K562 (cell line): ENCODE results near the gene TLNRD1. TPM values are rescaled to one million over a fixed set of nuclear protein-coding genes. Genes with fewer than 3 reads are reported as not detected.

Source experiments
- ARID2 ChIP-seq: fragments of 450-650 bp; IDR thresholded peaks from 2 replicates; pipeline ENCODE4 v1.6.1; 2017; ENCODE audit warnings: antibody characterized with exemption, mild to moderate bottlenecking
- CSDE1 ChIP-seq, 2 experiments: fragments of 450-650 bp; IDR thresholded peaks; 2 replicates each; pipeline ENCODE4 v1.6.1; 2016; ENCODE audit warnings: mild to moderate bottlenecking in 1 of 2
- E2F3 ChIP-seq: fragments of 250-450 bp; sonication (Bioruptor Pico); IDR thresholded peaks from 2 replicates; pipeline ENCODE4 v1.4.0; 2020; ENCODE audit warnings: mild to moderate bottlenecking
- FOSL1 ChIP-seq: fragments of 200-800 bp; sonication (Bioruptor generic); conservative IDR thresholded peaks from 2 replicates; pipeline ENCODE4 v1.6.1; 2016; ENCODE audit warnings: missing genetic modification characterization, missing compliant biosample characterization
- FUS ChIP-seq: fragments of 200-400 bp; formaldehyde crosslinking; optimal IDR thresholded peaks from 2 replicates; pipeline ENCODE3; 2017; ENCODE audit warnings: low read depth, low read length
- HDAC1 ChIP-seq, 2 experiments: fragments of 450-650 bp; IDR thresholded peaks; 2 replicates each; pipeline ENCODE4 v1.6.1; 2016 to 2017; ENCODE audit warnings: inconsistent platforms in 1 of 2, mild to moderate bottlenecking in 1 of 2, moderate library complexity in 1 of 2
- MLLT1 ChIP-seq, 2 experiments: fragments of 450-650 bp; IDR thresholded peaks; 2 replicates each; pipeline ENCODE4 v1.6.1; 2016
- SRSF7 ChIP-seq: fragments of 200-400 bp; formaldehyde crosslinking; optimal IDR thresholded peaks from 2 replicates; pipeline ENCODE3; 2017; ENCODE audit warnings: mild to moderate bottlenecking, low read depth, low read length
- STAT5B ChIP-seq: fragments of 250-450 bp; sonication (Bioruptor Pico); IDR thresholded peaks from 2 replicates; pipeline ENCODE4 v1.8.0; 2021; ENCODE audit warnings: mild to moderate bottlenecking, inconsistent platforms
- ZBTB34 ChIP-seq: fragments of 250-450 bp; sonication (Bioruptor Pico); IDR thresholded peaks from 2 replicates; pipeline ENCODE4 v1.8.0; 2021; ENCODE audit warnings: mild to moderate bottlenecking, moderate library complexity
- ZNF140 ChIP-seq: fragments of 250-450 bp; sonication (Bioruptor Pico); IDR thresholded peaks from 2 replicates; pipeline ENCODE4 v1.8.0; 2021; ENCODE audit warnings: moderate library complexity, mild to moderate bottlenecking, inconsistent platforms
- ZNF184 ChIP-seq: sonication (generic); formaldehyde crosslinking; IDR thresholded peaks from 2 replicates; pipeline ENCODE4 v1.5.0; 2020; ENCODE audit warnings: missing genetic modification reagents
- ZNF263 ChIP-seq: sonication (generic); formaldehyde crosslinking; IDR thresholded peaks from 2 replicates; pipeline ENCODE4 v1.8.0; 2022; ENCODE audit warnings: mild to moderate bottlenecking, missing genetic modification reagents, borderline replicate concordance
- polyA plus RNA-seq, 8 experiments: library from polyadenylated mRNA; depleted of rRNA in 4 of 8; stranded (reverse) in 5 of 8; unstranded in 3 of 8; fragments of >200 nt; fragmentation: Nextera tagmentation in 2 of 8; fragmentation: Illumina TruSeq in 1 of 8; extraction: Ambion mirVana in 2 of 8; extraction: Trizol in 1 of 8; gene quantifications; 2 replicates each; pipeline versions ENCODE4 v1.2.1 to v1.2.3, GENCODE V29; 2011 to 2014; ENCODE audit warnings: inconsistent platforms in 1 of 8, missing spikeins in 1 of 8
- total RNA-seq, 7 experiments: library from RNA; depleted of rRNA in 6 of 7; stranded (reverse); fragments of >200 nt in 6 of 7; fragmentation: Illumina TruSeq in 2 of 7; extraction: Trizol in 2 of 7; gene quantifications; 2 replicates each; pipeline versions ENCODE4 v1.2.1 to v1.2.3, GENCODE V29; 2011 to 2021; ENCODE audit warnings: low replicate concordance in 1 of 7
- TF ChIP-seq, protein P1 (sequence below): fragments of 250-450 bp; sonication (Bioruptor Pico); IDR thresholded peaks from 2 replicates; pipeline ENCODE4 v1.5.0; 2021; ENCODE audit warnings: mild to moderate bottlenecking, moderate library complexity
- TF ChIP-seq, protein P2 (sequence below): fragments of 200-800 bp; sonication (Bioruptor generic); IDR thresholded peaks from 2 replicates; pipeline ENCODE4 v1.6.1; 2016; ENCODE audit warnings: missing genetic modification characterization, missing compliant biosample characterization

TLNRD1 gene
- total and polyA plus RNA-seq, 9 of the 15 experiments (the other 6 are each of a cell fraction or from before 2014, with no cell fraction given): 1.1 to 33.1 (median 5.7) TPM

DNA sequence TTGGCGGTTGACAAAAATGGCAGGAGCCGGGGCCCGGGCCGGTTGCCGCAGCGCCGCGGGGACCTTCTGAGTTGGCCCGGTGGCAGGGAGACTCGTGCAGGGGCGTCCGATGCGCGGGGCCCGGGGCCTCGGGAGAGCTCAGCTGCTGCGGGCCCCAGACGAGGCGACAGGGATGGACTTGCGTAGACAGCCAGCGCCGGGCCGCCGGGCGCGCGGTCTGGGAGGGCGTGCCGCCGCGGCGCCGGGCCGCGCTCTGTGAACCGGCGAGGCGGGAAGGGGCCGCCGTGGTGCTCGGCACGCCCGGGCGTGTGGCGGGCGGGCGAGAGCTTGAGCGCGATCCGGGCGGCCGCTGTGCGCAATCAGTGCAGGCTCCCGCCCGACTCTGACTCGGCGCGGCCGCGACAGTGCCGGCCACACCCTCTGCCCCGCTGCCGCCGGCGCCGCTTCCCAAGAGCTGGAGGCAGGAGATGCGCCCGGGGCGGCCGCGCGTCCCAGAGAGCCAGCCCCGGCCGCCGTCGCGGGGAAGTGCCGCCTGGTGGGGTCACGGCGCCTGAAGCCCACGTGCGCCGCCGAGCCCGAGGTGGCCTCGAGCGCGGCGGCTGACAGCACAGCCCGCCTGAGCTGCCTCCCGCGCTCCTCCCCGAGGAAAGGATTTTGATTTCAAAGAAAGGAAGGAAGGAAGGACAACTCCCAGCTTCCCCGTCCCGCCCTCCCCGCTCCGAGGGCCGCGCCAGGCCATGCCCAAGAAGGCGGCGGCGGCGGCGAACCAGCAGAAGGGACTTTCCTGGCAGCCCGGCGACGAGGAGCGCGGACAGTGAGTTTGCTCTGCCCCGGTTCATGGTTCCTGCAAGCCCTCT, 657 bp downstream of the TLNRD1 start (continued):
- TF ChIP-seq ZBTB34 (CRISPR knock-in tag) (no peak), MLLT1 (IDR thresholded peaks at IDR 0.05) (no peak), E2F3 (CRISPR knock-in tag) (peak; percentile 66; the same call in 1 of the 2 replicates), FUS (no peak), ZNF184 (CRISPR knock-in tag) (no peak), FOSL1 (tag) (no peak; the same call in 1 of the 2 replicates), ZNF140 (CRISPR knock-in tag) (no peak), SRSF7 (no peak), ZNF263 (CRISPR knock-in tag) (no peak), ARID2 (no peak), CSDE1 (IDR thresholded peaks at IDR 0.05) (no peak), HDAC1 (IDR thresholded peaks at IDR 0.05) (no peak), STAT5B (no peak)
- TF ChIP-seq, protein P1, sequence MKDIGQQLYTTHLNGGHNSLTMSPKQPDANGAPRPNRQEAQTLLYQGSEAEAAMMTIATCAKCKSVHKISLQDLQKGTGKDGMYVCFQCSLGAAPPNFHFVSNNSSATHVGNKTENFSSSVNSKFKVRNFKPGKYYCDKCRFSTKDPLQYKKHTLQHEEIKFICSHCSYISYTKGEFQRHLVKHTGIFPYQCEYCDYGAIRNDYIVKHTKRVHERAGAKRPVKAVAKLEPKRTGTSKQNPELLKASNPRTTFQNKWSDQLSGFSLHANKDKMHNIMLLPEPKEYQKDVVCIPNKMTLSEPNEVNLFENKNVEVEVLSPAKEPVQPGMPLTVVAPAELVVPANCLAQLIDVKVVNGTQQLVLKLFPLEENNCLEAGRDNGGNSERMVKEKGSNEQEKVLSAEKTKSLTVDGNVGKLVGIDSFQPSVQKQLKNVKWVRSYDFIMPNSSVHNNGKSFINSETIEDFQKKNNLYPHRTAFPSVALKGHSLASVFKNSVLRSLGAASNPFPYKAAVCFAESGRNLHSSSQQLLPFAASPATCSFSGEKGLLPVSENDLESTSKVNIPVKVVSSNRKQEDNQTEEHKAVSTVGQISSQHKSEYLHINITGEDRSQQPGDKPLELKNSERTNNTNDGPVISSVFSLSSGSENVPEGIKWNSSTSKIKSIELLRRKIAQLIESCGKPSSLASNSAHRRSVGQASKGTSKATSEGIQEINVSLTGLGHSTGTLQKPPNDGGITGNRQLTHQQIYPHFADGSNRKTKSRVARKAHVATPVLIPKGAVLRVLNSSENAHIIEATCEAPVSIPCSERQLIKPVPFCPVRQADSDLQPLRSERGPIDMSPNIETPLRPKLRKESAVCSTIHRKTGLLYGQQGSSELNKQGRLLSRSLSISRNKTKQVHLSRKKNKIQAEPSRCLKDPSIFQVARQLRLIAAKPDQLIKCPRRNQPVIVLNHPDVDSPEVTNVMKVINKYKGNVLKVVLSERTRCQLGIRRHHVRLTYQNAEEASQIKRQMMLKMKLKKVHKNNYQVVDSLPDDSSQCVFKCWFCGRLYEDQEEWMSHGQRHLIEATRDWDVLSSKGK (CRISPR knock-in tag): no peak
- TF ChIP-seq, protein P2, sequence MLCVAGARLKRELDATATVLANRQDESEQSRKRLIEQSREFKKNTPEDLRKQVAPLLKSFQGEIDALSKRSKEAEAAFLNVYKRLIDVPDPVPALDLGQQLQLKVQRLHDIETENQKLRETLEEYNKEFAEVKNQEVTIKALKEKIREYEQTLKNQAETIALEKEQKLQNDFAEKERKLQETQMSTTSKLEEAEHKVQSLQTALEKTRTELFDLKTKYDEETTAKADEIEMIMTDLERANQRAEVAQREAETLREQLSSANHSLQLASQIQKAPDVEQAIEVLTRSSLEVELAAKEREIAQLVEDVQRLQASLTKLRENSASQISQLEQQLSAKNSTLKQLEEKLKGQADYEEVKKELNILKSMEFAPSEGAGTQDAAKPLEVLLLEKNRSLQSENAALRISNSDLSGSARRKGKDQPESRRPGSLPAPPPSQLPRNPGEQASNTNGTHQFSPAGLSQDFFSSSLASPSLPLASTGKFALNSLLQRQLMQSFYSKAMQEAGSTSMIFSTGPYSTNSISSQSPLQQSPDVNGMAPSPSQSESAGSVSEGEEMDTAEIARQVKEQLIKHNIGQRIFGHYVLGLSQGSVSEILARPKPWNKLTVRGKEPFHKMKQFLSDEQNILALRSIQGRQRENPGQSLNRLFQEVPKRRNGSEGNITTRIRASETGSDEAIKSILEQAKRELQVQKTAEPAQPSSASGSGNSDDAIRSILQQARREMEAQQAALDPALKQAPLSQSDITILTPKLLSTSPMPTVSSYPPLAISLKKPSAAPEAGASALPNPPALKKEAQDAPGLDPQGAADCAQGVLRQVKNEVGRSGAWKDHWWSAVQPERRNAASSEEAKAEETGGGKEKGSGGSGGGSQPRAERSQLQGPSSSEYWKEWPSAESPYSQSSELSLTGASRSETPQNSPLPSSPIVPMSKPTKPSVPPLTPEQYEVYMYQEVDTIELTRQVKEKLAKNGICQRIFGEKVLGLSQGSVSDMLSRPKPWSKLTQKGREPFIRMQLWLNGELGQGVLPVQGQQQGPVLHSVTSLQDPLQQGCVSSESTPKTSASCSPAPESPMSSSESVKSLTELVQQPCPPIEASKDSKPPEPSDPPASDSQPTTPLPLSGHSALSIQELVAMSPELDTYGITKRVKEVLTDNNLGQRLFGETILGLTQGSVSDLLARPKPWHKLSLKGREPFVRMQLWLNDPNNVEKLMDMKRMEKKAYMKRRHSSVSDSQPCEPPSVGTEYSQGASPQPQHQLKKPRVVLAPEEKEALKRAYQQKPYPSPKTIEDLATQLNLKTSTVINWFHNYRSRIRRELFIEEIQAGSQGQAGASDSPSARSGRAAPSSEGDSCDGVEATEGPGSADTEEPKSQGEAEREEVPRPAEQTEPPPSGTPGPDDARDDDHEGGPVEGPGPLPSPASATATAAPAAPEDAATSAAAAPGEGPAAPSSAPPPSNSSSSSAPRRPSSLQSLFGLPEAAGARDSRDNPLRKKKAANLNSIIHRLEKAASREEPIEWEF (CRISPR knock-in tag): no peak
